Stomach smooth muscle (tissue), 2 donors: ENCODE data around the gene IL20.

Source experiments
- H3K27ac ChIP-seq: one replicate; pipeline ENCODE4 v1.7.0; 2013; ENCODE audit warnings: mild to moderate bottlenecking, low read length, inconsistent platforms
- H3K27me3 ChIP-seq, 2 donors: one replicate each; pipeline ENCODE4 v1.7.0; 2013; ENCODE audit warnings: low read length in 2 of 2; ENCODE audit not compliant: insufficient read depth in 2 of 2, control insufficient read depth in 1 of 2
- H3K36me3 ChIP-seq, 2 donors: one replicate each; pipeline ENCODE4 v1.7.0; 2013; ENCODE audit warnings: low read length in 2 of 2; ENCODE audit not compliant: control insufficient read depth in 2 of 2, insufficient read depth in 2 of 2
- H3K4me1 ChIP-seq: one replicate; pipeline ENCODE4 v1.7.0; 2013; ENCODE audit warnings: low read length; ENCODE audit not compliant: control insufficient read depth, insufficient read depth
- H3K4me3 ChIP-seq, 2 donors: one replicate each; pipeline ENCODE4 v1.7.0; 2013; ENCODE audit warnings: low read length in 2 of 2
- H3K9ac ChIP-seq, 2 donors: one replicate each; pipeline ENCODE4 v1.7.0; 2013; ENCODE audit warnings: low read length in 2 of 2, mild to moderate bottlenecking in 1 of 2
- H3K9me3 ChIP-seq, 2 donors: one replicate each; pipeline ENCODE4 v1.7.0; 2013; ENCODE audit warnings: low read length in 2 of 2; ENCODE audit not compliant: control insufficient read depth in 2 of 2
- donor health status: healthy.
- donor health status: Pancreatic carcinoma.

Gene IL20

GRCh38 chr1:206864939-206865671 is at the start of gene IL20:
Gene IL20, plus strand, starts transcription at chr1:206865623. Its CDS starts 230 bp downstream, at chr1:206865853.
- peaks cover 2 to 3% of the 10 kb centered on the region in 2 donors for H3K27me3 ChIP-seq
- no peaks in the 10 kb centered on the region for H3K36me3 ChIP-seq
- H3K4me1 ChIP-seq: no peaks in the 10 kb centered on the region
- H3K27ac ChIP-seq: no peak within 1 kb of the TSS
- H3K9ac ChIP-seq: no peak within 1 kb of the TSS
- H3K9me3 ChIP-seq: no peaks in the 10 kb centered on the region
- H3K4me3 ChIP-seq: no peak within 1 kb of the TSS

- H3K4me3 ChIP-seq: no peak overlapping the region
- peaks cover 0 to 4% of the 10 kb centered on the region in 2 donors for H3K9me3 ChIP-seq
- H3K9ac ChIP-seq: no peak overlapping the region
- no peaks in the 10 kb centered on the region for H3K27me3 ChIP-seq
- no peaks in the 10 kb centered on the region for H3K4me1 ChIP-seq
- no peak overlapping the region for H3K27ac ChIP-seq
- no peaks in the 10 kb centered on the region for H3K36me3 ChIP-seq
These were observed 48.8 kb upstream of the IL20 start for GRCh38 chr1:206816390-206817287.

GRCh38 chr1:206821493-206821892 is 43.9 kb upstream of the IL20 start:
- no peak overlapping the region for H3K9ac ChIP-seq
- no peaks in the 10 kb centered on the region for H3K27me3 ChIP-seq
- H3K9me3 ChIP-seq: no peaks in the 10 kb centered on the region
- H3K27ac ChIP-seq: no peak overlapping the region
- no peak overlapping the region for H3K4me3 ChIP-seq
- no peaks in the 10 kb centered on the region for H3K4me1 ChIP-seq
- no peaks in the 10 kb centered on the region for H3K36me3 ChIP-seq

GRCh38 chr1:206823727-206824126 is 41.7 kb upstream of the IL20 start:
- no peaks in the 10 kb centered on the region for H3K36me3 ChIP-seq
- no peak overlapping the region for H3K27ac ChIP-seq
- H3K4me3 ChIP-seq: no peak overlapping the region
- H3K27me3 ChIP-seq: no peaks in the 10 kb centered on the region
- H3K4me1 ChIP-seq: no peaks in the 10 kb centered on the region
- no peaks in the 10 kb centered on the region for H3K9me3 ChIP-seq
- H3K9ac ChIP-seq: no peak overlapping the region

- no peaks in the 10 kb centered on the region for H3K9me3 ChIP-seq
- H3K27me3 ChIP-seq: peaks cover 0 to 2% of the 10 kb centered on the region in 2 donors
- no peak overlapping the region for H3K4me3 ChIP-seq
- no peak overlapping the region for H3K9ac ChIP-seq
- no peak overlapping the region for H3K27ac ChIP-seq
- H3K36me3 ChIP-seq: no peaks in the 10 kb centered on the region
- no peaks in the 10 kb centered on the region for H3K4me1 ChIP-seq
These were observed 41.1 kb upstream of the IL20 start for GRCh38 chr1:206824331-206824730.

- H3K9me3 ChIP-seq: no peaks in the 10 kb centered on the region
- H3K36me3 ChIP-seq: no peaks in the 10 kb centered on the region
- no peak overlapping the region for H3K4me3 ChIP-seq
- H3K4me1 ChIP-seq: no peaks in the 10 kb centered on the region
- H3K27me3 ChIP-seq: peaks cover 0 to 2% of the 10 kb centered on the region in 2 donors
- no peak overlapping the region for H3K27ac ChIP-seq
- H3K9ac ChIP-seq: no peak overlapping the region
These were observed 39.0 kb upstream of the IL20 start for GRCh38 chr1:206826394-206826793.

GRCh38 chr1:206828061-206828460 is 37.4 kb upstream of the IL20 start:
- H3K27ac ChIP-seq: no peak overlapping the region
- H3K4me3 ChIP-seq: no peak overlapping the region
- H3K9me3 ChIP-seq: no peaks in the 10 kb centered on the region
- peaks cover 0 to 2% of the 10 kb centered on the region in 2 donors for H3K27me3 ChIP-seq
- H3K36me3 ChIP-seq: no peaks in the 10 kb centered on the region
- H3K4me1 ChIP-seq: no peaks in the 10 kb centered on the region
- H3K9ac ChIP-seq: no peak overlapping the region

- Histone ChIP-seq H3K4me1 (no peaks in the 10 kb centered on the region), H3K9me3 (no peaks in the 10 kb centered on the region), H3K4me3 (no peak overlapping the region), H3K27ac (no peak overlapping the region), H3K9ac (no peak overlapping the region), H3K36me3 (no peaks in the 10 kb centered on the region), H3K27me3 (peaks cover 0 to 2% of the 10 kb centered on the region in 2 donors)
These were observed 36.7 kb upstream of the IL20 start for GRCh38 chr1:206828765-206829164.

GRCh38 chr1:206829282-206829681 is 36.1 kb upstream of the IL20 start:
- Histone ChIP-seq H3K27ac (no peak overlapping the region), H3K9me3 (no peaks in the 10 kb centered on the region), H3K27me3 (peaks cover 0 to 2% of the 10 kb centered on the region in 2 donors), H3K36me3 (no peaks in the 10 kb centered on the region), H3K4me1 (no peaks in the 10 kb centered on the region), H3K9ac (no peak overlapping the region), H3K4me3 (no peak overlapping the region)

- no peaks in the 10 kb centered on the region for H3K9me3 ChIP-seq
- no peak overlapping the region for H3K27ac ChIP-seq
- peaks cover 0 to 2% of the 10 kb centered on the region in 2 donors for H3K27me3 ChIP-seq
- no peak overlapping the region for H3K4me3 ChIP-seq
- no peaks in the 10 kb centered on the region for H3K4me1 ChIP-seq
- H3K9ac ChIP-seq: no peak overlapping the region
- H3K36me3 ChIP-seq: no peaks in the 10 kb centered on the region
These were observed 35.5 kb upstream of the IL20 start for GRCh38 chr1:206829875-206830274.
